ENCODE measurements around the gene TMEM38A.
"Not testable (repeated sequence)": the region's sequence is repeated elsewhere in the genome, so short reads cannot be mapped to it uniquely, and the experiment has no call there.

TMEM38A gene

DNA sequence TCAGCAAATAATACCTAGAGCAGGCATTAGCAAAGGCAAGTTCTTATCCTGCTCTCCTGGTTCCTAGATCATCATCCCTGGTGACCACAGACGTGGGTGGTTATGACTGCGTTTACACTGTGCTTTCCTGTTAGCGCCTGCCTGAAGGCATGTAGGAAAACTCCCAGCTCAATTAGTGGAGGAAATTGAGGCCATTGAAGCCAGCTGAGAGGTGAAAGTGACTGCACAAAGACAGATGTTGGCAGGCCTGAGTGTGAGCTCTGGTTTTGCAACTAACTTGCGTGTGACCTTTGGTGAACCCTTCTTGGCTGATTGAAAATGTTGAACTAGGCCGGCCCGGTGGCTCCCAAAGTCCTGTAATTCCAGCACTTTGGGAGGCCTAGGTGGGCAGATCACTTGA, 41.2 kb downstream of the TMEM38A start:
- TF ChIP-seq, protein P1, sequence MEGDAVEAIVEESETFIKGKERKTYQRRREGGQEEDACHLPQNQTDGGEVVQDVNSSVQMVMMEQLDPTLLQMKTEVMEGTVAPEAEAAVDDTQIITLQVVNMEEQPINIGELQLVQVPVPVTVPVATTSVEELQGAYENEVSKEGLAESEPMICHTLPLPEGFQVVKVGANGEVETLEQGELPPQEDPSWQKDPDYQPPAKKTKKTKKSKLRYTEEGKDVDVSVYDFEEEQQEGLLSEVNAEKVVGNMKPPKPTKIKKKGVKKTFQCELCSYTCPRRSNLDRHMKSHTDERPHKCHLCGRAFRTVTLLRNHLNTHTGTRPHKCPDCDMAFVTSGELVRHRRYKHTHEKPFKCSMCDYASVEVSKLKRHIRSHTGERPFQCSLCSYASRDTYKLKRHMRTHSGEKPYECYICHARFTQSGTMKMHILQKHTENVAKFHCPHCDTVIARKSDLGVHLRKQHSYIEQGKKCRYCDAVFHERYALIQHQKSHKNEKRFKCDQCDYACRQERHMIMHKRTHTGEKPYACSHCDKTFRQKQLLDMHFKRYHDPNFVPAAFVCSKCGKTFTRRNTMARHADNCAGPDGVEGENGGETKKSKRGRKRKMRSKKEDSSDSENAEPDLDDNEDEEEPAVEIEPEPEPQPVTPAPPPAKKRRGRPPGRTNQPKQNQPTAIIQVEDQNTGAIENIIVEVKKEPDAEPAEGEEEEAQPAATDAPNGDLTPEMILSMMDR (IDR thresholded peaks at IDR 0.05; ENCODE audit: borderline replicate concordance, insufficient read depth, low read depth, low read length): no peak

DNA sequence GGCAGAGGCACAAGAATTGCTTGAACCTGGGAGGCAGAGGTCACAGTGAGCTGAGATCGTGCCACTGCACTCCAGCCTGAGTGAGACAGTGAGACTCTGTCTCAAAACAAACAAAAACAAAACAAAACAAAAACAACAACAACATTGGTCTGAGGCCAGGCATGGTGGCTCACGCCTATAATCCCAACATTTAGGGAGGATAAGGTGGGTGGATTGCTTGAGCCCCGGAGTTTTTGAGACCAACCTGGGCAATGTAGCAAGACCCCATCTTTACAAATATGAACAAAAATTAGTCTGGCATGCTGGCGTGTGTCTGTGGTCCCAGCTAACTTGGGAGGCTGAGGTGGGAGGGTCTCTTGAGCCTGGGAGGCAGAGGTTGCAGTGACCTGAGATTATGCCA, 42.7 kb downstream of the TMEM38A start:
- TF ChIP-seq, protein P1 (IDR thresholded peaks at IDR 0.05; ENCODE audit: borderline replicate concordance, insufficient read depth, low read depth, low read length): no peak
- H3K4me3 ChIP-seq (ENCODE audit: low read depth, low read length): no peak overlapping the region

More for the DNA sequence above, 41.2 kb downstream of the TMEM38A start:
- H3K4me3 ChIP-seq (ENCODE audit: low read depth, low read length): no peak overlapping the region

DNA sequence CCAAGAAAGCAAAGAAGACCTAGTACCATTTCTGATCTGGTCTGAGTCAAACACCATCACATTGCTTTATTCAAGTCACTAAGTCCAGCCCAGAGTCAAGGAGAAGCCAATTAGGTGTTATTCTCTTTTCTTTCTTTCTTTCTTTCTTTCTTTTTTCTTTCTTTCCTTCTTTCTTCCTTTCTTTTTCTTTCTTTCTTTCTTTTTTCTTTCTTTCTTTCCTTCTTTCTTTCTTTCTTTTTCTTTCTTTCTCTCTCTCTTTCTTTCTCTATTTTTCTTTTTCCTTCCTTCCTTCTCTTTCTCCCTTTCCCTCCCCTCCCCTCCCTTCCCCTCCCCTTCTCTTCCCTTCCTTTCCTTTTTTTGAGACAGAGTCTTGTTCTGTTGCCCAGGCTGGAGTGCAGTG, 49.9 kb downstream of the TMEM38A start:
- H3K4me3 ChIP-seq (ENCODE audit: low read depth, low read length): not testable (repeated sequence)

DNA sequence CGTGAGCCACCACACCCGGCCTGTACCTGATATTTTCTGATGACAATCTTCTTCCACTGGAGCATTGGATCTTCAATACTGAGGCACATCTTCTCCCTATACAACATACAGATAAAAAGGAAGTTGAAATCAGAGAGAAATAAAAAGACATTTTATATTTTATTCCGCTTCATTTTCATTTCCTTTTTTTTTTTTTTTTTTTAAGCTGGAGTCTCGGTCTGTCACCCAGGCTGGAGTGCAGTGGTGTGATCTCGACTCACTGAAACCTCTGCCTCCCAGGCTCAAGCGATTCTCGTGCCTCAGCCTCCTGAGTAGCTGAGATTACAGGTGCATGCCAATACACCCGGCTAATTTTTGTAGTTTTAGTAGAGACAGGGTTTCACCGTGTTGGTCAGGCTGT, 51.4 kb downstream of the TMEM38A start:
- not testable (repeated sequence) for H3K4me3 ChIP-seq (ENCODE audit: low read depth, low read length)

DNA sequence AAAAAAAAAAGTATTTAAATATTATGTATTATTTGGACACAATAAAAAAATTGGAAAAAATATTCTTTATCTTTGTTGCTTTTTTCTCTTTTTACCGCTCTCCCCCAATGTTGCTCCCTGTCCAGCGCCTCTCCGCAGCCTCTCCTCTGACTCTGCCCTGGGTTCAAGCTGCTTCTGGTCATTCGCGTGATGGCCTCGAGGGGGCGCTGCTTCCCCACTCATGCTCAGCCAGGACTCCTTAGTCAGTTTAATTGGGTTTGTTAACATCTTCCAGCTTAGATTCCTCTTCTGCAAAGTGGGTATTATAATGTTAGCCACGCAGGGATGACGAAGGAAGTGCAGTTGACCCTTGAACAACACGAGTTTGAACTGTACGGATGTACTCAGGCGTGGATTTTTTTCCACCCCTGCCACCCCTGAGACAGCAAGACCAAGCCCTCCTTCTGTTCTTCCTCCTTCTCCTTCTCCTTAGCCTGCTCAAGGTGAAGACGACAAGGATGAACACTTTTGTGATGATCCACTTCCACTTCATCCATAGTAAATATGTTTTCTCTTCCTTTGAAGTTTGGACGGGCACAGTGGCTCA, 53.9 kb downstream of the TMEM38A start:
- TF ChIP-seq, protein P1 (IDR thresholded peaks at IDR 0.05; ENCODE audit: borderline replicate concordance, insufficient read depth, low read depth, low read length): peak; percentile 88

DNA sequence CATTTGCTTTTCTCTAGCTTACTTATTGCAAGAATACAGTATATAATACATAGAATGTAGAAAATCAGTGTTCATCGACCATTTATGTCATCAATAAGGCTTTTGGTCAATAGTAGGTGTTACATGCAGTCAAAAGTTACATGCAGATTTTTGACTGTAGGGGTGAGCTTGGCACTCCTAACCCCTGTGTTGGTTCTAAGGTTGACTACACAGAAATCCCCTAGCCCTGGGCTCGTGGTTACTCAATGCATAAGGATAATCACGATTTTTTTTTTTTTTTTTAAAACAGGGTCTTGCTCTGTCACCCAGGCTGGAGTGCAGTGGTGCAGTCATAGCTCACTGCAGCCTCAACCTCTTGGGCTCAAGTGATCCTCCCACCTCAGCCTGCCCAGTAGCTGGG, 54.7 kb downstream of the TMEM38A start:
- H3K4me3 ChIP-seq (ENCODE audit: low read depth, low read length): no peak overlapping the region
- TF ChIP-seq, protein P1 (IDR thresholded peaks at IDR 0.05; ENCODE audit: borderline replicate concordance, insufficient read depth, low read depth, low read length): no peak

More for the DNA sequence above, 53.9 kb downstream of the TMEM38A start:
- no peak overlapping the region for H3K4me3 ChIP-seq (ENCODE audit: low read depth, low read length)

DNA sequence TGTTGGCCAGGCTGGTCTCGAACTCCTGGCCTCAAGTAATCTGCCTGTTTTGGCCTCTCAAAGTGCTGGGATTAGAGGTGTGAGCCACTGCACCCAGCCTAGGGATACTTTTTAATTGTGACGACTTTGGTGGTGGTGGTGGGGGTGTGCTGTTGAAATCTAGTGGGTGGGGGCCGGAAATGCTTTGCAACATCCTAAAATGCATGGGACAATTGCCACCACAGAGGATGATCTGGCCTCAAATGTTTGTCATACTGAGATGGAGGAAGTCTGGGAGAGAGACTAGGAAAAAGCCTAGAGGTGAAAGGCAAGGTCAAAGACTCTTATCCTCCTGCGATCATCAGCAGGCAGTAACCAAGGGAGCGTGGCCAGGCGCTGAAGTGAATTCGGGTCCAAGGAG, 60.1 kb downstream of the TMEM38A start:
- no peak overlapping the region for H3K4me3 ChIP-seq (ENCODE audit: low read depth, low read length)
- TF ChIP-seq, protein P1 (IDR thresholded peaks at IDR 0.05; ENCODE audit: borderline replicate concordance, insufficient read depth, low read depth, low read length): no peak

DNA sequence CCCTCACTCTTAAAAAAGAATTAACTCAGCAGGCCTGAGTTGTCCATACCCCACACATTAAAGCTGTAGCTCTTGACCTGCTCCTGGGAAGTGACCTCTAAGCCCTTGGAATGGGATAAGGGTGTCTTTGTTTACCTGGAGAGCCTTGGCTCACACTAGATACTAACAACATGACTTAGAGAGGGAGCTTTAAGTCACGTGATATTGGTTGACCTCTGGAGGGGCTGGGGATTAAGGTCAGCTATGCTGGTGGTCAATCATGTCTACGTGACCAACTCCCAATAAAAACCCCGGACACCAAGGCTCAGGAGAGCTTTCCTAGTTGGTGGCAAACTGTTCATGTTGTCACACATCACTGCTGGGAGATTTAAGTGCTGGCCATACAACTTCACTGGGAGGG, 61.7 kb downstream of the TMEM38A start:
- H3K4me3 ChIP-seq (ENCODE audit: low read depth, low read length): no peak overlapping the region

More for the DNA sequence above, 61.7 kb downstream of the TMEM38A start:
- TF ChIP-seq, protein P1 (IDR thresholded peaks at IDR 0.05; ENCODE audit: borderline replicate concordance, insufficient read depth, low read depth, low read length): no peak
